Measurements from ENCODE around the gene ARNT2. TPM values are rescaled to one million over a fixed set of nuclear protein-coding genes. Genes with fewer than 3 reads are reported as not detected.

ARNT2 gene
- total RNA-seq, 4 donors from 2014 or later = 1.8 to 5.1 (median 3.6) TPM

GRCh38 chr15:80433836-80434235, 29.7 kb downstream of the ARNT2 start:
- Histone ChIP-seq H3K27me3 (no peaks in the 10 kb centered on the region), H3K27ac (no peak overlapping the region), H3K4me1 (no peaks in the 10 kb centered on the region), H3K4me3 (no peak overlapping the region), H3K9me3 (no peaks in the 10 kb centered on the region), H3K36me3 (no peaks in the 10 kb centered on the region)
- 88% methylated on average over 5 of the region's 5 CpGs for WGBS
- no peak for TF ChIP-seq EP300 (IDR thresholded peaks at IDR 0.05)
- no peak for TF ChIP-seq POLR2A (IDR thresholded peaks at IDR 0.05)
- TF ChIP-seq CTCF (IDR thresholded peaks at IDR 0.05) = no peak
- TF ChIP-seq POLR2AphosphoS5 (IDR thresholded peaks at IDR 0.05) = no peak
- DNase-seq (ENCODE audit: low spot score in 2 of 2) = no peak

GRCh38 chr15:80434926-80435720, 30.9 kb downstream of the ARNT2 start:
- no peak for DNase-seq (ENCODE audit: low spot score in 2 of 2)
- H3K4me1 ChIP-seq = no peaks in the 10 kb centered on the region
- WGBS = 83% methylated on average over 13 of the region's 13 CpGs
- no peaks in the 10 kb centered on the region for H3K36me3 ChIP-seq
- no peaks in the 10 kb centered on the region for H3K9me3 ChIP-seq
- H3K27ac ChIP-seq = no peak overlapping the region
- no peak for TF ChIP-seq POLR2AphosphoS5 (IDR thresholded peaks at IDR 0.05)
- TF ChIP-seq POLR2A (IDR thresholded peaks at IDR 0.05) = no peak
- TF ChIP-seq EP300 (IDR thresholded peaks at IDR 0.05) = no peak
- no peak for TF ChIP-seq CTCF (IDR thresholded peaks at IDR 0.05)
- H3K27me3 ChIP-seq = no peaks in the 10 kb centered on the region
- H3K4me3 ChIP-seq = no peak overlapping the region

- H3K36me3 ChIP-seq = no peaks in the 10 kb centered on the region
- WGBS = 85% methylated on average over 13 of the region's 13 CpGs
- no peak for TF ChIP-seq POLR2A (IDR thresholded peaks at IDR 0.05)
- TF ChIP-seq EP300 (IDR thresholded peaks at IDR 0.05) = no peak
- no peak for TF ChIP-seq CTCF (IDR thresholded peaks at IDR 0.05)
- TF ChIP-seq POLR2AphosphoS5 (IDR thresholded peaks at IDR 0.05) = no peak
- H3K9me3 ChIP-seq = no peaks in the 10 kb centered on the region
- H3K27ac ChIP-seq = no peak overlapping the region
- H3K27me3 ChIP-seq = no peaks in the 10 kb centered on the region
- no peak overlapping the region for H3K4me3 ChIP-seq
- no peak for DNase-seq (ENCODE audit: low spot score in 2 of 2)
- no peaks in the 10 kb centered on the region for H3K4me1 ChIP-seq
Observed at GRCh38 chr15:80436511-80437307, 32.5 kb downstream of the ARNT2 start.

- Histone ChIP-seq H3K27me3 (peaks cover 4% of the 10 kb centered on the region), H3K4me3 (no peak overlapping the region), H3K9me3 (no peaks in the 10 kb centered on the region), H3K36me3 (no peaks in the 10 kb centered on the region), H3K27ac (no peak overlapping the region), H3K4me1 (no peaks in the 10 kb centered on the region)
- no peak for TF ChIP-seq CTCF (IDR thresholded peaks at IDR 0.05)
- TF ChIP-seq EP300 (IDR thresholded peaks at IDR 0.05) = no peak
- TF ChIP-seq POLR2A (IDR thresholded peaks at IDR 0.05) = no peak
- no peak for TF ChIP-seq POLR2AphosphoS5 (IDR thresholded peaks at IDR 0.05)
- DNase-seq (ENCODE audit: low spot score in 2 of 2) = no peak
- 71% methylated on average over 6 of the region's 6 CpGs for WGBS
Observed at GRCh38 chr15:80437334-80437891, 33.2 kb downstream of the ARNT2 start.

GRCh38 chr15:80439140-80439539, 35.0 kb downstream of the ARNT2 start:
- no peak for DNase-seq (ENCODE audit: low spot score in 2 of 2)
- Histone ChIP-seq H3K4me1 (no peaks in the 10 kb centered on the region), H3K4me3 (no peak overlapping the region), H3K27ac (no peak overlapping the region), H3K9me3 (no peaks in the 10 kb centered on the region), H3K27me3 (peaks cover 18% of the 10 kb centered on the region), H3K36me3 (no peaks in the 10 kb centered on the region)
- no peak for TF ChIP-seq EP300 (IDR thresholded peaks at IDR 0.05)
- no peak for TF ChIP-seq POLR2A (IDR thresholded peaks at IDR 0.05)
- no peak for TF ChIP-seq POLR2AphosphoS5 (IDR thresholded peaks at IDR 0.05)
- no peak for TF ChIP-seq CTCF (IDR thresholded peaks at IDR 0.05)
- WGBS = 97% methylated on average over 3 of the region's 3 CpGs
